NCI-H1930 (cell line): Measurements from ENCODE around the gene ASMTL.
"Not testable (repeated sequence)": the region's sequence is repeated elsewhere in the genome, so short reads cannot be mapped to it uniquely, and the experiment has no call there.

Experiments used
- DNase-seq, 2 experiments: peaks; one replicate each; lab custom pipeline; 2025; lab: John Stamatoyannopoulos, UW

Gene ASMTL

GRCh38 chrX:1482530-1482928 lies 29.8 kb upstream of the ASMTL start:
- DNase-seq, result not testable (repeated sequence)

- DNase-seq, result no peak
Measured at GRCh38 chrX:1481636-1482529, 29.2 kb upstream of the ASMTL start.

- no peak for DNase-seq
Measured at GRCh38 chrX:1480082-1480785, 27.5 kb upstream of the ASMTL start.

- DNase-seq, result no peak
Measured at GRCh38 chrX:1477801-1478458, 25.2 kb upstream of the ASMTL start.

GRCh38 chrX:1477229-1477628 lies 24.5 kb upstream of the ASMTL start:
- no peak for DNase-seq

- no peak for DNase-seq
Measured at GRCh38 chrX:1476682-1477081, 24.0 kb upstream of the ASMTL start.

GRCh38 chrX:1475881-1476280 lies 23.2 kb upstream of the ASMTL start:
- no peak for DNase-seq

- no peak for DNase-seq
Measured at GRCh38 chrX:1475481-1475880, 22.8 kb upstream of the ASMTL start.

- DNase-seq, result not testable (repeated sequence)
Measured at GRCh38 chrX:1474593-1474992, 21.9 kb upstream of the ASMTL start.

GRCh38 chrX:1472975-1473374 lies 20.3 kb upstream of the ASMTL start:
- no peak for DNase-seq

- DNase-seq, result no peak
Measured at GRCh38 chrX:1468250-1468772, 15.6 kb upstream of the ASMTL start.

GRCh38 chrX:1466971-1467561 lies 14.4 kb upstream of the ASMTL start:
- no peak for DNase-seq

- no peak for DNase-seq
Measured at GRCh38 chrX:1466232-1466661, 13.5 kb upstream of the ASMTL start.

- DNase-seq, result no peak
Measured at GRCh38 chrX:1465286-1466231, 12.8 kb upstream of the ASMTL start.

GRCh38 chrX:1464971-1465285 lies 12.2 kb upstream of the ASMTL start:
- no peak for DNase-seq

- no peak for DNase-seq
Measured at GRCh38 chrX:1464041-1464970, 11.6 kb upstream of the ASMTL start.

- DNase-seq, result no peak
Measured at GRCh38 chrX:1463581-1463980, 10.9 kb upstream of the ASMTL start.

- DNase-seq, result no peak
Measured at GRCh38 chrX:1462596-1463251, 10.0 kb upstream of the ASMTL start.

- DNase-seq, result no peak
Measured at GRCh38 chrX:1462110-1462509, 9.4 kb upstream of the ASMTL start.

- DNase-seq, result no peak
Measured at GRCh38 chrX:1455948-1456280, 3.2 kb upstream of the ASMTL start.
